ENCODE data around the gene OR4C6.

The OR4C6 gene

DNA sequence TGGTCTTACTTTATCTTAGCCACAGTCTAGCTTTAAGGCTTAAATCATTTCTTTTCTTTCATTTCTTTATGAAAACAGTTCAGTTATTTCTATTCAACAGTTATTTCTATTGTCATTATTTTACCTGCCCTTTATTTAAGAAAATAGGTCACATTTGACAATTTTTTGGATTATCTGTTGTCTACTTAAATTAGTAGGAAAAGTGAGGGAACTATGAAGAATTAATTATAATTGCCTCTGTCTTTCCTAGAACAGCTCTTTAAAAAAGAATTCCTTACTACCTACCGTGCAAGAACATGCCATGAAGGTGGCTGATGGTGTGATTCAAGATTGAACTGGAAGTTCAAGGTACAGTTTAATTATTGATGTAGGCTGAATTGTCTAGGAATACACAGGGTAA lies at the start of gene OR4C6:
OR4C6 (plus strand) TSS at position 301 of the 400 bp plus-strand sequence. CDS start 2,966 bp downstream, outside the sequence.
- no peak for DNase-seq

DNA sequence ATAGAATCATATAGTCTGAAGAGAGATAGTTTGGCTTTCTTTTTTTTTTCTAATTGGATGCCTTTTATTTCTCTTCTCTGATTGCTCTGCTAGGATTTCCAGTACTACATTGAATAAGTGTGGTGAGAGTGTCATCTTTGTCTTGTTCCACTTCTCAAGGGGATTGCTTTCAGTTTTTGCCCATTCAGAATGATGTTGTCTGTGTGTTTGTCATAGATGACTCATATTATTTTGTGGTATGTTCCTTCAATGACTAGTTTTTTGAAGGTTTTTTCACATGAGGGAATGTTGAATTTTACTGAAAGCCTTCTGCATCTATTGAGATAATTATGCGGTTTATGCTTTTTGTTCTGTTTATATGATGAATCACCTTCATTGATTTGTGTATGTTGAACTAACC lies 37.5 kb upstream of the OR4C6 start:
- DNase-seq, result no peak

DNA sequence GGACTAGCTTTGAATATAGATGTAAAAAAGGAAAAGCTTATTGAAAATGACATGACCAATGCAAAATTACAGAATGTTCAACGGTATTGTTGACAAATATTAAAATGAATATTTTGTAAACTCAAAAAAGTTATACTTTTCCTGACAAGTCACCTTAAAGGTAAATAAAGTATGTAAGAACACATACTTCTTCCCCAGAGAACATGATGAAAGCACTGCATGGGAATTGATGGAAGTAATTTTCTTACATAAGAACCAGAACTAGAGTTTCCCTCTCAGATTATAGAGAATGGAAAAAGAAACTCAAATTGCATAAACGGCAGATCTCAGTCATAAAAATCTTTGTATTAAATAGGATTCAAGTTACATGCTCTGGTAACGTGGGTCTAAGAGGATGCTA lies 27.2 kb upstream of the OR4C6 start, which contains the start of gene OR4P4:
OR4P4 (plus strand) TSS at position 301 of the 400 bp plus-strand sequence.
- DNase-seq, result no peak

DNA sequence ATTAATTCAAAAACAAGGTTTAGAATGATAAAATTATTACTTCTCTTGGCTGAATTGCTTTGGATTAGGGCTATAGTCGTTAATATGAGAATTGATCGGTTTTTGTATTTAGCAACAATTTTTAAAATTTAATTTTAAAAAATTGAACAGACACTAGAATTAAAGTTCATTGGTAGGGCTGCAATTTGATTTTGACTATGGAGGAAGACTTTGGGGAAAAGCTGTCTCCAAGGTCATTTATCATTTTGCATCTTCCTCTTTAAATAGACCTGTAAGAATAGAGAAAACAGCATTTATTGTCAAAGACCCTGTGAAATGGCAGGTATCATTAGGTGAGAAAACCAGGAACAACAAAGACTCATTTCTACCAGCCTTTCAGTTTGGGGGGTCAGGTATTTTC lies 14.0 kb upstream of the OR4C6 start, which contains the start of gene OR4S2:
OR4S2 (plus strand) TSS at position 301 of the 400 bp plus-strand sequence. CDS start 2,577 bp downstream, outside the sequence.
- no peak for DNase-seq

DNA sequence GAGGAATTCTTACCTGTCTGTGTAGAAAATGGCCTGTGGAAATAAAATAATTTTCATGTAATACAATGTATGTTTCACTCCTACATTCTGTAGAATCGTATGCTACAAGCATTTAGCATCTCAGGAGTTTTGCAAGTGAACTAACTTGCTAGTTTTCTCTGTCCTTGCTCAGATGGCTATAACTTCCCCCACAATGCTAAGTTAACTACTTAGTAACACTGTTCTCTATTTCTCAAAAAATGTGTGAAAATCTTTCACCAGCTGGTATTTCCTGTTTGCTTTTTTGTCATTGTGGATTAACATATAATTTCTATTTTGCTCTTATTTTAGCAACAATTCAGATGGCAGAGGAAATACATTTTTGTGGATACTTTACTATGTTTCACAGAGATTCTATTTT lies 9.4 kb upstream of the OR4C6 start:
- DNase-seq, result no peak

DNA sequence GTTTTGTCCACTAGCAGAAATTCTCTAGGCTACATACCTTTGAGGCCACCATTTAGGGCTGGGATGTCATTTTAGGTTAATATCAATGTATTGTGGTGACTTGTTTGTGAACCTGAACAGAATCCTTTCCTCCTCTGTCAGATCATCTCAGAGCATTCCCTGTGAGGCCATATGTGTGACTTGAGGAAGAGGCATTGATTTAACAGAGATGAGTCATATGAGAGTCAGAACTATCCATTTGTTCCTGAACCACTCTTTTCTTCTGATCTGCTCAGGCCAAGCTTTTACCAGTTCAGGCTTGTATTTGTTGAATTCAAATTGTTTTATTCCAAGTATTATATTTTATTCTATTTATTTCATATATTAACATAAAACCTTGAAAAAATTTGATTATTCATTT lies 6.9 kb upstream of the OR4C6 start:
- DNase-seq, result no peak

DNA sequence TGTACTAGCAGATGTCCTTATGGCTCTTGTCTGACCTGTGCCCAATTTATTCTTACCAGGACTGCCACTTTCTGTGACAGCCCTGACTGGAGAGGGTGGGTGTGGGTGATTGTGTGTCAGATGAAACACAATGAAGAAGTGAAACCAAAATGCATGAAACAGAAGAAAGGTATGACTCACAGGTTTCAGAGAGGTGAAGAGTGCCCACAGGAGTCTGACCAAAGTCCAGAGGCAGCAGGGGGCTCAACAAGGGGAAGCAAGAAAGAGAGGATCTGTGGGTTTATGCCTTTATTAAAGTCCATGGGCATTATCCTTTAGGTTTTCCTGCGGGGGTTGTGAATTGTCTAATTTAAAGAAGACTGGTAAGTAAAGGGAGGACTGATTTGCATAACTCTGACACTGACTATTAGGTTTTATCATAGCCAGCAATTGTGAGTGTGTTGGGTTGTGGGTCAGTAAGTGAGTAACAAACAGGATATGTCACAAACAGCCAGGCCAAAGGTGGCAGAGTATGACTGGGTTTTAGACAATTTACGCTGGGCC lies 3.9 kb upstream of the OR4C6 start:
- no peak for DNase-seq

DNA sequence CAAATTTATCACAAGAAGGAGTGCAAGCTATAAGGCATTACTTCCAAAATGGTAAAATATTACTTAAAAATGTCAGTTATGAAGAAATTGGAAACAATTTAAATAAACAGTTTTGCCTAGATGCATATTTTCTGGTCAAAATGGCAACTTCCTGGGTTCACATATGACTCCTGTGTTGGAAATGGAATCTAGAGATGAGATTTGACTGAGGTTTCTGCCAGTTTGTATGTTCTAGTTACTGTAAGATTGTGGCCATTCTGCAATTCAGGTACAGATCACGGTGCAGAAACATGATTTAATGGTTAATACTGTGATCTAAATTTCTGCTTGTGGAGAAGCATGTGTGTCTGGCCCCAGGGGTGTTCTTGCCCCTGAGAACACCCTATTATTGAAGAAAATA lies 3.4 kb upstream of the OR4C6 start:
- no peak for DNase-seq

DNA sequence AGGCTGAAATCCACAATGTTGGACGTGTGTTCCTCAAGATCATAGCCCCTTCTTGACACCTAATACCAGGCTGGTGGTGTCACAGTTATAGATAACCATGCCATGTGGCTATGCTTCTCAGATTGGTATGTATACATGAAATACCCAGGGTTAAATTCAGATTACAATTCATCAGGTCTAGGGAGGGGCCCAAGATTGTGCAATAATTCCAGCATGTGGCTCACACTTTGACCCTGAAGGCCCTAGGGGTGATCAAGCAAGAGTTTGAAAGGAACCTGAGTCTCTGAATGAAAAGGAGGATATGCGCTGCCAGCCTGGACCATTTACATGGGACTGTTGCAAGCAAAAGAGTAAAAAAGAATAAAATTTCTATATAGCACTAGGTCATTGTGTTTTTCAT lies 7.4 kb downstream of the OR4C6 start:
- no peak for DNase-seq

DNA sequence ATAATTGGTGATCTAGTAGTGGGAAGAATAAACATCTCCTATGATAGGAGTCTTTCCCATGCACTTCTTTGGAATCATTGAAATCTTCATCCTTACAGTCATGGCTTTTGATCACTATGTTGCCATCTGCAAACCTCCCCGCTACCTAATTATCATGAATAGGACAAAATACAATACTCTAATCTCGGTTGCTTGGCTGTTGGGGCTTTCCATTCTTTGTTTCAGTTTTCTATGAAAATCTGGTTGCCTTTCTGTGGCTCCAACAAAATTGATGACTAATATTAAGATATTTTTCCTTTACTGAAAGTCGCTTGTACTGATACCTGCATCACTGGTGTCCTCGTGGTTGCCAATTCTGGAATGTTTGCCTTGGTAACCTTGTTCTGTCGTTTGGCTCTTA lies 11.9 kb downstream of the OR4C6 start:
- DNase-seq, result no peak

DNA sequence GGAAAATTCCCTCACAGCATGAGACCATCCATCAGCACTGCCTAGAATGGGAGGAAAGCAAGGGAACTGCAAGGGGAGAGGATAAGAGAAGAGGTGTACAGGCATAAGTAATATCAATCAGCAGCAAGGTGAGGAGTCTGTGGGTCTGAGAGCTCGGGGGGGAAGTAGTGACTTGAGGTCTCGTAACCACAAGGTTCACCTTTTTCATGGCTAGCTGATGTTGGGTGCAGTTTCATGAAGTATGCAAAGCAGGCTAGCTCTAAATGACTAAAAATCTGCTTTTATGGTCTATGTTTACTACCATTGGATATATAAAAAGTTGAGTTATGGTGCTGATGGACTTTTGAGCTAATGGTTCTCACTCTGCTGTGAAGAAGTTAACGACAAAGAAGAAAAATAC lies 35.8 kb downstream of the OR4C6 start:
- DNase-seq, result no peak

DNA sequence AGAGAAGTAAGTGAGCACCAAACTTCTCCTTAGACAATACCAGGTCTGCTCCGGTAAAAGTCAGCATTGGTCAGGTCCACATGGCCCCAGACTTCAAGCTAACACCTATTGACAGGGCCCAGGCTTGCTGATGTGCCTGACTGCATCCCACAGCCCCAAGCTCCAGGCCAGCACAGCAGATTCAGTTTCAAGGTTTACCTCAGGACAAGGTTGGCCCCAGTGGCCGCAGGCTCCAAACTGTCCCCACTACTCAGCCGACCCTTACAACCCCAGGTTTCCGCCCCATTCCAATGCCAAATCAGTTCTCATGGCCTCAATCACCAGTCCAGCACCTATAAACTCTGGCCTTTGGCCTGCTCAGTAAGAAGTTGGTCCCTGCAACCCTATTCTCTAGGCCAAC lies 39.4 kb downstream of the OR4C6 start:
- DNase-seq, result no peak

DNA sequence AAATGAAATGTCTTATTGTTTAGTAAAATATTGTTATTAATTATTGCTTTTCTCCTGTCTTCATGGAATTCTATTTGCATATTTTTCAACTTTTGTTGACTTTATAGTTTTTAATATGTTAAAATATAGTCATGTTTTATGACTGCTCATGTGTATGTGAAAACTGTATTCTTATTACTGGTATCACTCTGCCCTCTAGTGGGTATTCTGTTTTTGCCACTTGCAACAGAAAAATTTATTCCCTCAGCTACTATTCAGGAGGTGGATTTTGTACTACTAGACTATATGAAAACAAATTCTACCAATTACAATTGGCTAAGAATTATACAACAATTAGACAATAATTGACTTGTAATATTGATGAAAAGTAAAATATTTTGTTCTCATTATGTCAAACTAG lies 45.0 kb downstream of the OR4C6 start:
- DNase-seq, result no peak

DNA sequence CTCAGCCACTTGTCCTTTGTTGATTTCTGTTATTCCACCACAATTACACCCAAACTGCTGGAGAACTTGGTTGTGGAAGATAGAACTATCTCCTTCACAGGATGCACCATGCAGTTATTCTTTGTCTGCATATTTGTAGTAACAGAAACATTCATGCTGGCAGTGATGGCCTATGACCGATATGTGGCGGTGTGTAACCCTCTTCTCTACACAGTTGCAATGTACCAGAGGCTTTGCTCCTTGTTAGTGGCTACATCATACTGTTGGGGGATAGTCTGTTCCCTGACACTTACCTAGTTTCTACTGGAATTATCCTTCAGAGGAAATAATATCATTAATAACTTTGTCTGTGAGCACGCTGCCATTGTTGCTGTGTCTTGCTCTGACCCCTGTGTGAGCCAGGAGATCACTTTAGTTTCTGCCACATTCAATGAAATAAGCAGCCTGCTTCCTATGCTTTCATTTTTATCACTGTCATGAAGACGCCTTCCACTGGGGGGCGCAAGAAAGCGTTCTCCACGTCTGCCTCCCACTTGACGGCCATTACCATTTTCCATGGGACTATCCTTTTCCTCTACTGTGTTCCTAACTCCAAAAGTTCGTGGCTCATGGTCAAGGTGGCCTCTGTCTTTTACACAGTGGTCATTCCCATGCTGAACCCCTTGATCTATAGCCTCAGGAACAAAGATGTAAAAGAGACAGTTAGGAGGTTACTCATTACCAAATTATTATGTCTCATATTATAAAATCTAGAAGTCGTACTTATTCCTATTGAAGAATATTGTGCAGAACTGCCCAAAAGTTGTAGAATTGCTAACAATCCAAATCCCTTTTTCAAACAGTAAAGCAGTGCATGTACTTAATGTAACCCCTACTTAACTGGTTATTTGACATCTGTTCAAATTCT lies 53.2 kb downstream of the OR4C6 start:
- peak; percentile 9 for DNase-seq
